Ovary (tissue), 3 donors: ENCODE results near the gene VASH2.

Experiments used
- CTCF ChIP-seq, 3 donors: fragments of 450-650 bp in 2 of 3; fragments of 200-600 bp in 1 of 3; IDR thresholded peaks; one replicate each; pipeline versions ENCODE4 v1.5.1 to v1.8.0; 2016 to 2022; ENCODE audit warnings: antibody characterized with exemption in 3 of 3, mild to moderate bottlenecking in 1 of 3
- EP300 ChIP-seq: sonication (generic); formaldehyde crosslinking; IDR thresholded peaks from one replicate; pipeline ENCODE4 v1.6.1; 2017; ENCODE audit warnings: antibody characterized with exemption
- POLR2A ChIP-seq: fragments of 450-650 bp; IDR thresholded peaks from one replicate; pipeline ENCODE4 v1.6.1; 2017; ENCODE audit warnings: antibody characterized with exemption, mild to moderate bottlenecking, moderate library complexity
- donor health status: DM: no; HTN: no; CAD: no.

DNA sequence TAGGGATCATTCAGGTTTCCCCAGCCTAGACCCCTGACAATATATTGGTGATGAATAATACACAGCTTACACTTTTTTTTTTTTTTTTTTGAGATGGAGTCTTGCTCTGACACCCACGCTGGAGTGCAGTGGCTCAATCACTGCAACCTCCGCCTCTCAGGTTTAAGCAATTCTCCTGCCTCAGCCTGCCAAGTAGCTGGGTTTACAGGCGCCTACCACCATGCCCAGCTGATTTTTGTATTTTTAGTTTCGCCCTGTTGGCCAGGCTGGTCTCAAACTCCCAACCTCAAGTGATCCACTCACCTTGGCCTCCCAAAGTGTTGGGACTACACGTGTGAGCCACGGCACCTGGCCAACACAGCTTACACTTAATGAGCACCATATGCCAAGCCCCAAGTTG is 7.2 kb downstream of the VASH2 start:
- no peak for TF ChIP-seq CTCF (IDR thresholded peaks at IDR 0.05)
- TF ChIP-seq POLR2A = no peak
- no peak for TF ChIP-seq EP300
